Spinal cord (tissue), 10 donors: ENCODE measurements around the gene COPS9. TPM values are rescaled to one million over a fixed set of nuclear protein-coding genes. Genes with fewer than 3 reads are reported as not detected.

Source experiments
- DNase-seq, 6 donors: peaks; one replicate each; pipeline versions ENCODE4 v3.0.0 to v3.0.0-alpha.2; 2013 to 2015; ENCODE audit warnings: low spot score in 6 of 6, low read depth in 4 of 6
- H3K27ac ChIP-seq: one replicate; pipeline ENCODE4 v1.5.1; 2013; ENCODE audit warnings: low read depth, low read length, control low read depth
- H3K27me3 ChIP-seq: one replicate; pipeline ENCODE4 v1.6.1; 2013; ENCODE audit warnings: low read length; ENCODE audit not compliant: control insufficient read depth, insufficient read depth
- H3K36me3 ChIP-seq: one replicate; pipeline ENCODE4 v1.6.1; 2013; ENCODE audit warnings: low read length; ENCODE audit not compliant: control insufficient read depth, insufficient read depth
- H3K4me1 ChIP-seq: one replicate; pipeline ENCODE4 v1.6.1; 2013; ENCODE audit warnings: low read length; ENCODE audit not compliant: control insufficient read depth, insufficient read depth
- H3K4me3 ChIP-seq: one replicate; pipeline ENCODE4 v1.5.1; 2013; ENCODE audit warnings: low read depth, low read length, control low read depth
- H3K9me3 ChIP-seq: one replicate; pipeline ENCODE4 v1.6.1; 2013; ENCODE audit warnings: low read length; ENCODE audit not compliant: control insufficient read depth, insufficient read depth
- WGBS: methylation state at CpG from one replicate; pipeline ENCODE4 v1.1.5; 2013; ENCODE audit warnings: missing lambda C conversion rate; ENCODE audit not compliant: insufficient coverage; 5-methylcytosine and 5-hydroxymethylcytosine counted together
- polyA plus RNA-seq, 2 donors: library from polyadenylated mRNA; unstranded; fragments of 120-200 nt; gene quantifications; one replicate each; pipeline ENCODE4 v1.2.1, GENCODE V29; 2013; ENCODE audit not compliant: insufficient read length in 2 of 2
- total RNA-seq, 2 donors: library from RNA; depleted of rRNA in 1 of 2; stranded (reverse); fragments of 120-200 nt in 1 of 2; fragments of >200 nt in 1 of 2; gene quantifications; one replicate each; pipeline versions ENCODE4 v1.2.3 to v1.2.4, GENCODE V29; 2013 to 2014
- donor health status: healthy.

COPS9 gene
- total and polyA plus RNA-seq, 4 donors, result 90.3 to 219 (median 156) TPM

GRCh38 chr2:240161087-240161750 is 25.1 kb upstream of the COPS9 start:
- no peaks in the 10 kb centered on the region for H3K27me3 ChIP-seq
- WGBS, result 93% methylated on average over 20 of the region's 21 CpGs
- H3K4me1 ChIP-seq, result peaks cover 20% of the 10 kb centered on the region
- H3K4me3 ChIP-seq, result no peak overlapping the region
- no peaks in the 10 kb centered on the region for H3K9me3 ChIP-seq
- H3K27ac ChIP-seq, result no peak overlapping the region
- no peak for DNase-seq
- H3K36me3 ChIP-seq, result peaks cover 2% of the 10 kb centered on the region

- Histone ChIP-seq H3K4me3 (no peak overlapping the region), H3K4me1 (peaks cover 26% of the 10 kb centered on the region), H3K36me3 (peaks cover 2% of the 10 kb centered on the region), H3K9me3 (no peaks in the 10 kb centered on the region), H3K27ac (no peak overlapping the region), H3K27me3 (no peaks in the 10 kb centered on the region)
- DNase-seq, result no peak
- WGBS, result 93% methylated on average over 18 of the region's 18 CpGs
Observed at GRCh38 chr2:240160291-240161086, 24.4 kb upstream of the COPS9 start.

- 95% methylated on average over 14 of the region's 21 CpGs for WGBS
- DNase-seq, result no peak
- Histone ChIP-seq H3K9me3 (no peaks in the 10 kb centered on the region), H3K4me3 (no peak overlapping the region), H3K36me3 (peaks cover 2% of the 10 kb centered on the region), H3K27ac (no peak overlapping the region), H3K27me3 (no peaks in the 10 kb centered on the region), H3K4me1 (peaks cover 29% of the 10 kb centered on the region)
Observed at GRCh38 chr2:240159251-240159839, 23.2 kb upstream of the COPS9 start.

GRCh38 chr2:240157147-240157470 is 21.0 kb upstream of the COPS9 start:
- WGBS, result 95% methylated on average over 5 of the region's 5 CpGs
- Histone ChIP-seq H3K4me3 (no peak overlapping the region), H3K27me3 (no peaks in the 10 kb centered on the region), H3K4me1 (peaks cover 39% of the 10 kb centered on the region), H3K27ac (no peak overlapping the region), H3K36me3 (peaks cover 2% of the 10 kb centered on the region), H3K9me3 (no peaks in the 10 kb centered on the region)
- no peak for DNase-seq

- H3K4me3 ChIP-seq, result no peak overlapping the region
- 88% methylated on average over 28 of the region's 29 CpGs for WGBS
- DNase-seq, result no peak
- peaks cover 2% of the 10 kb centered on the region for H3K36me3 ChIP-seq
- peaks cover 42% of the 10 kb centered on the region for H3K4me1 ChIP-seq
- no peaks in the 10 kb centered on the region for H3K9me3 ChIP-seq
- H3K27ac ChIP-seq, result peak overlapping the region; percentile 77
- no peaks in the 10 kb centered on the region for H3K27me3 ChIP-seq
Observed at GRCh38 chr2:240156435-240157146, 20.5 kb upstream of the COPS9 start.

- Histone ChIP-seq H3K36me3 (peaks cover 2% of the 10 kb centered on the region), H3K4me3 (no peak overlapping the region), H3K27me3 (no peaks in the 10 kb centered on the region), H3K9me3 (no peaks in the 10 kb centered on the region), H3K27ac (peak overlapping the region; percentile 77), H3K4me1 (peaks cover 50% of the 10 kb centered on the region)
- 29% methylated on average over 4 of the region's 13 CpGs for WGBS
- DNase-seq, result no peak
Observed at GRCh38 chr2:240155745-240156390, 19.8 kb upstream of the COPS9 start.

- Histone ChIP-seq H3K36me3 (peaks cover under 1% of the 10 kb centered on the region), H3K9me3 (no peaks in the 10 kb centered on the region), H3K27me3 (no peaks in the 10 kb centered on the region), H3K4me3 (no peak overlapping the region), H3K4me1 (peaks cover 56% of the 10 kb centered on the region), H3K27ac (peak overlapping the region; percentile 77)
- peak; percentile 63 to 93 (median 76) for DNase-seq
- 17% methylated on average over 12 of the region's 17 CpGs for WGBS
Observed at GRCh38 chr2:240155048-240155744, 19.1 kb upstream of the COPS9 start.

GRCh38 chr2:240154606-240155005 is 18.5 kb upstream of the COPS9 start:
- Histone ChIP-seq H3K36me3 (no peaks in the 10 kb centered on the region), H3K9me3 (no peaks in the 10 kb centered on the region), H3K27me3 (no peaks in the 10 kb centered on the region), H3K27ac (peak overlapping the region; percentile 77), H3K4me3 (no peak overlapping the region), H3K4me1 (peaks cover 60% of the 10 kb centered on the region)
- no peak for DNase-seq
- WGBS, result 31% methylated on average over 8 of the region's 8 CpGs

- Histone ChIP-seq H3K27me3 (no peaks in the 10 kb centered on the region), H3K27ac (no peak overlapping the region), H3K4me1 (peaks cover 60% of the 10 kb centered on the region), H3K4me3 (no peak overlapping the region), H3K36me3 (no peaks in the 10 kb centered on the region), H3K9me3 (no peaks in the 10 kb centered on the region)
- no peak for DNase-seq
- WGBS, result no CpG with 5 or more reads among the region's 3 CpGs
Observed at GRCh38 chr2:240153418-240153817, 17.3 kb upstream of the COPS9 start.
